B cell (primary cell): Measurements from ENCODE around the gene NAA60. TPM values are rescaled to one million over a fixed set of nuclear protein-coding genes. Genes with fewer than 3 reads are reported as not detected.

ENCODE experiments used
- ATAC-seq: fragments of 200-7000 bp; cut with Tn5 transposase; one replicate; pipeline ENCODE4 v1.10.0; 2021; ENCODE audit warnings: low read depth, mild to moderate bottlenecking, moderate number of reproducible peaks, moderate library complexity
- CTCF ChIA-PET: fragments of 350-600 bp; sonication (Branson Sonifier 250); formaldehyde crosslinking; loops from one replicate; lab custom pipeline; 2021; ENCODE audit warnings: antibody characterized with exemption, inconsistent platforms; lab: Charles Lee
- POLR2A ChIA-PET: fragments of 350-600 bp; sonication (Branson Sonifier 250); formaldehyde crosslinking; loops from one replicate; lab custom pipeline; 2021; ENCODE audit warnings: antibody characterized with exemption; lab: Charles Lee
- DNase-seq: peaks from one replicate; pipeline ENCODE4 v3.0.0; 2013
- H2AFZ ChIP-seq: 2 replicates; pipeline ENCODE4 v1.6.1; 2012; ENCODE audit warnings: mild to moderate bottlenecking, low read depth, low read length; ENCODE audit not compliant: insufficient read depth, poor library complexity, severe bottlenecking
- H3K27ac ChIP-seq, 2 donors: 1 replicate in 1 of 2; 2 replicates in 1 of 2; pipeline ENCODE4 v1.5.1; 2012 to 2013; ENCODE audit warnings: low read length in 2 of 2, mild to moderate bottlenecking in 2 of 2, moderate library complexity in 1 of 2
- H3K27me3 ChIP-seq, 4 experiments: fragments of 200-600 bp in 1 of 4; sonication (generic) in 1 of 4; replicated peaks in 1 of 4; 1 replicate in 2 of 4; 2 replicates in 2 of 4; pipeline versions ENCODE4 v1.6.1 to v1.7.0; 2013 to 2016; ENCODE audit warnings: low read length in 3 of 4, mild to moderate bottlenecking in 2 of 4, mixed read lengths in 1 of 4, moderate library complexity in 1 of 4; ENCODE audit not compliant: insufficient read depth in 4 of 4, control insufficient read depth in 3 of 4; ENCODE audit errors: control extremely low read depth in 1 of 4
- H3K36me3 ChIP-seq, 2 experiments: replicated peaks in 1 of 2; 1 replicate in 1 of 2; 2 replicates in 1 of 2; pipeline versions ENCODE4 v1.6.1 to v1.7.1; 2013; ENCODE audit warnings: low read length in 1 of 2; ENCODE audit not compliant: insufficient read depth in 2 of 2, control insufficient read depth in 1 of 2; ENCODE audit errors: control extremely low read depth in 1 of 2, extremely low read depth in 1 of 2
- H3K4me1 ChIP-seq, 2 donors: fragments of 200-600 bp in 1 of 2; sonication (generic) in 1 of 2; 1 replicate in 1 of 2; 2 replicates in 1 of 2; pipeline versions ENCODE4 v1.5.1 to v1.6.1; 2013 to 2017; ENCODE audit warnings: low read length in 2 of 2; ENCODE audit not compliant: control insufficient read depth in 2 of 2, insufficient read depth in 2 of 2
- H3K4me2 ChIP-seq: replicated peaks from 2 replicates; pipeline ENCODE3; 2012; ENCODE audit warnings: mild to moderate bottlenecking, low read depth, low read length; ENCODE audit not compliant: poor library complexity, severe bottlenecking
- H3K4me3 ChIP-seq, 5 experiments: fragments of 200-600 bp in 1 of 5; sonication (generic) in 1 of 5; 1 replicate in 3 of 5; 2 replicates in 2 of 5; pipeline versions ENCODE4 v1.5.1 to v1.7.0; 2011 to 2016; ENCODE audit warnings: low read length in 4 of 5, mild to moderate bottlenecking in 4 of 5, low read depth in 2 of 5, control low read depth in 1 of 5, moderate library complexity in 1 of 5; ENCODE audit not compliant: insufficient read depth in 1 of 5; ENCODE audit errors: control extremely low read depth in 1 of 5, extremely low read depth in 1 of 5
- H3K79me2 ChIP-seq: fragments of 200-600 bp; sonication (generic); one replicate; pipeline ENCODE4 v1.6.0; 2016; ENCODE audit warnings: low read length; ENCODE audit not compliant: control insufficient read depth, insufficient read depth
- H3K9ac ChIP-seq: fragments of 200-600 bp; sonication (generic); 2 replicates; pipeline ENCODE4 v1.6.1; 2017; ENCODE audit warnings: mild to moderate bottlenecking, low read length, moderate library complexity
- H3K9me3 ChIP-seq, 3 donors: one replicate each; pipeline versions ENCODE4 v1.6.1 to v1.7.1; 2013; ENCODE audit warnings: low read length in 2 of 3; ENCODE audit not compliant: control insufficient read depth in 2 of 3, insufficient read depth in 1 of 3; ENCODE audit errors: control extremely low read depth in 1 of 3
- H4K20me1 ChIP-seq: 2 replicates; pipeline ENCODE4 v1.6.0; 2012; ENCODE audit warnings: mild to moderate bottlenecking, low read length; ENCODE audit not compliant: insufficient read depth, control insufficient read depth, poor library complexity, severe bottlenecking
- H3K27ac Mint-ChIP-seq: one replicate; pipeline ENCODE4 v1.8.0; 2021; ENCODE audit warnings: mixed read lengths
- H3K27me3 Mint-ChIP-seq: one replicate; pipeline ENCODE4 v1.8.0; 2021; ENCODE audit warnings: mixed read lengths
- H3K4me1 Mint-ChIP-seq: one replicate; pipeline ENCODE4 v1.8.0; 2021; ENCODE audit warnings: mixed read lengths
- H3K4me3 Mint-ChIP-seq: one replicate; pipeline ENCODE4 v1.8.0; 2021; ENCODE audit warnings: mixed read lengths
- H3K9me3 Mint-ChIP-seq: one replicate; pipeline ENCODE4 v1.8.0; 2022; ENCODE audit warnings: mixed read lengths; ENCODE audit not compliant: insufficient read depth
- CTCF ChIP-seq: fragments of 200-600 bp; IDR thresholded peaks from one replicate; pipeline ENCODE4 v1.8.0; 2022; ENCODE audit warnings: antibody characterized with exemption, mild to moderate bottlenecking
- EZH2 ChIP-seq: IDR thresholded peaks from 2 replicates; pipeline ENCODE4 v1.6.1; 2012; ENCODE audit warnings: borderline replicate concordance, low read depth, mild to moderate bottlenecking, moderate library complexity, low read length; ENCODE audit not compliant: insufficient read depth, poor library complexity, severe bottlenecking
- WGBS: methylation state at CpG from one replicate; pipeline ENCODE4 v1.1.5; 2013; ENCODE audit warnings: missing lambda C conversion rate; ENCODE audit not compliant: insufficient coverage; 5-methylcytosine and 5-hydroxymethylcytosine counted together
- intact Hi-C: fragments of 100-400 bp; cut with micrococcal nuclease; formaldehyde crosslinking; loops from one replicate; pipeline ENCODE4 v1.10.0; 2022
- polyA plus RNA-seq: library from polyadenylated mRNA; depleted of rRNA; stranded (reverse); fragments of >200 nt; gene quantifications from 2 replicates; pipeline ENCODE4 v1.2.3, GENCODE V29; 2012
- total RNA-seq, 2 donors: library from RNA; stranded (reverse); fragments of 120-200 nt in 1 of 2; gene quantifications; 1 replicate in 1 of 2; 2 replicates in 1 of 2; pipeline versions ENCODE4 v1.2.3 to v1.2.4, GENCODE V29; 2013 to 2022

The NAA60 gene
- total and polyA plus RNA-seq, 2 donors (not counting 1 experiment from before 2014, with no cell fraction given): 50.9 to 54.3 TPM

- ATAC-seq (no peak), DNase-seq (no peak)
- ChIA-PET CTCF (no interaction called here), POLR2A (no interaction called here)
- peaks cover 37% of the 10 kb centered on the region for H3K79me2 ChIP-seq
- no peak overlapping the region for H3K27ac ChIP-seq
- WGBS: no CpG with 5 or more reads among the region's 4 CpGs
- intact Hi-C loops: no loop called here
- H3K4me3 ChIP-seq: no peak overlapping the region
- Mint-ChIP-seq H3K9me3 (peaks cover 5% of the 10 kb centered on the region), H3K27ac (no peak overlapping the region), H3K4me3 (no peak overlapping the region), H3K27me3 (peaks cover 8% of the 10 kb centered on the region), H3K4me1 (peaks cover 18% of the 10 kb centered on the region)
- H4K20me1 ChIP-seq: no peaks in the 10 kb centered on the region
- peaks cover 7% of the 10 kb centered on the region in 2 donors for H3K4me1 ChIP-seq
- H2AFZ ChIP-seq: no peak overlapping the region
- TF ChIP-seq EZH2 (no peak), CTCF (no peak)
- H3K9ac ChIP-seq: no peak overlapping the region
- H3K4me2 ChIP-seq: no peak overlapping the region
- H3K9me3 ChIP-seq: peaks cover 1 to 19% (median 11%) of the 10 kb centered on the region in 3 donors
- peaks cover 0 to 23% of the 10 kb centered on the region in 2 experiments for H3K36me3 ChIP-seq
- peaks cover 0 to 6% (median 0%) of the 10 kb centered on the region in 4 experiments for H3K27me3 ChIP-seq
These were observed 3.8 kb upstream of the NAA60 start for GRCh38 chr16:3439637-3440036.

- TF ChIP-seq EZH2 (no peak), CTCF (no peak)
- Histone ChIP-seq H3K27me3 (no peaks in the 10 kb centered on the region), H3K9ac (peak overlapping the region; percentile 80), H2AFZ (peak overlapping the region; percentile 79), H3K9me3 (peaks cover 1 to 16% (median 7%) of the 10 kb centered on the region in 3 donors), H3K36me3 (peaks cover 0 to 22% of the 10 kb centered on the region in 2 experiments), H3K27ac (peak overlapping the region; percentile 34 to 83), H3K79me2 (peaks cover 46% of the 10 kb centered on the region), H4K20me1 (no peaks in the 10 kb centered on the region), H3K4me3 (peak overlapping the region; percentile 53 to 79 (median 62)), H3K4me2 (peak overlapping the region; percentile 82), H3K4me1 (peaks cover 11% of the 10 kb centered on the region in 2 donors)
- peaks cover 3% of the 10 kb centered on the region for H3K27me3 Mint-ChIP-seq
- peak overlapping the region; percentile 91 for H3K27ac Mint-ChIP-seq
- ChIA-PET POLR2A (interaction anchor here (0.6 to 1.4 kb wide), 3 partner anchors 13 to 433 kb away, joined by 3 to 7 read pairs (median 4); partner anchors contain the start of genes ZNF174 and ZSCAN32), CTCF (interaction anchor here (1.3 kb wide), 1 partner anchor 43 kb away, joined by 4 read pairs; the partner anchor contains the start of genes ZNF174 and ZSCAN32)
- peaks cover 21% of the 10 kb centered on the region for H3K4me1 Mint-ChIP-seq
- WGBS: 57% methylated on average over 3 of the region's 10 CpGs
- intact Hi-C loops: no loop called here
- H3K9me3 Mint-ChIP-seq: peaks cover 5% of the 10 kb centered on the region
- ATAC-seq (no peak), DNase-seq (no peak)
- peak overlapping the region; percentile 95 for H3K4me3 Mint-ChIP-seq
These were observed 530 bp downstream of the NAA60 start for GRCh38 chr16:3444032-3444388.
